ENCODE results near the gene EPHB2.
"Not testable (repeated sequence)": the region's sequence is repeated elsewhere in the genome, so short reads cannot be mapped to it uniquely, and the experiment has no call there.

The EPHB2 gene

GRCh38 chr1:22710701-22711049 lies at the start of gene EPHB2:
EPHB2 (plus strand) TSS chr1:22710839; CDS start chr1:22710983, 144 bp downstream.
- DNase-seq: peak; percentile 68

- no peak for DNase-seq
Measured at GRCh38 chr1:22661880-22662279, 48.8 kb upstream of the EPHB2 start.

- DNase-seq: peak; percentile 7
Measured at GRCh38 chr1:22662318-22662717, 48.3 kb upstream of the EPHB2 start.

DNA sequence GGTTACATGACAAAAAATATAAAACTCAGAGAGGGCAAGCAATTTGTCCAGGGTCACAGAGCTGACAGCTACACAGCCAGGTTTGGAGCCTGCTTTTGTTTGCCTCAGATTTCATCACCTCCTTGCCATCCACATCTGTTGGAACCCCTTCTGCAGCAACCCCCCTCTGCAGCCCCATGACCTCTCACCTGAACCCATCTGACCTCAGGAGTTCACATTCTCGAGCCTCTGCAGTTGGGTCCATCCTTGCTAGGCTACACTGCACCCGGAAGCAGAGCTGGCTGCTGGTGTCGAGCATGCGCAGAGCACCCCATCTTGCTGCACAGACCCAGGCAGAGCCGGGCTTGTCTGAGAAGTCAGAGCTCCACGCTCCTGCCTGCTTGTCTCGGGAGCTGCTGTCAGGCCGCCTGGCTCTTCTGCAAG lies 47.6 kb upstream of the EPHB2 start:
- DNase-seq: no peak

GRCh38 chr1:22665752-22666151 lies 44.9 kb upstream of the EPHB2 start:
- peak; percentile 58 for DNase-seq

- no peak for DNase-seq
Measured at GRCh38 chr1:22666412-22666811, 44.2 kb upstream of the EPHB2 start.

GRCh38 chr1:22668840-22669239 lies 41.8 kb upstream of the EPHB2 start:
- DNase-seq: not testable (repeated sequence)

DNA sequence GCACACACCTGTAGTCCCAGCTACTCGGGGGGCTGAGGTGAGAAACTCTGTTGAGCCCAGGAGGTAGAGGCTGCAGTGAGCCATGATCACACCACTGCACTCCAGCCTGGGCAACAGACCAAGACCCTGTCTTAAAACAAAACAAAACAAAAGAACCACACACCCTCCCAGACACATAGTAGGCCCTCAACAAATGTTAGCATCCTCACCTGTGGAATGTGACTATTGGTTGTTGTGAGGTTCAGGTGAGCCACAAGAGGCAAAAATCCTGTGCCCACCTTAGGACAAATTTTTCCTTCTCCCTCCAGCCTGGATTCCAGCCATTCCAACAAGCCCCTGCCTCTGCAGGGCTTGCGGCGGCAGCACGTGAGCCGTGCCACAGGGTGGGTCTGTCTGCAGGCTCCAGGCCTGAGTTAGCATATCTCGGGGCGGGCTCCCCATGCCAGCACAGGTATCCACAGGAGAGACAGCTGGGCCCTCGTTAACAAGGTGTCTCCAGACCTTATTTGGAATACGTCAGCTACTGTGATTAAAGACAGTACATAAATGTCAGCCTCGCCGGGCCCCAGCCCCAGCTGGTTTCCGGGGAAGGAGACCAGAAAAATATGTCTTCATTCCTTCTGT lies 40.2 kb upstream of the EPHB2 start:
- DNase-seq: peak; percentile 85

- no peak for DNase-seq
Measured at GRCh38 chr1:22671999-22672398, 38.6 kb upstream of the EPHB2 start.

GRCh38 chr1:22673486-22674409 lies 36.9 kb upstream of the EPHB2 start:
- DNase-seq: peak; percentile 70

- no peak for DNase-seq
Measured at GRCh38 chr1:22674410-22674749, 36.3 kb upstream of the EPHB2 start.

DNA sequence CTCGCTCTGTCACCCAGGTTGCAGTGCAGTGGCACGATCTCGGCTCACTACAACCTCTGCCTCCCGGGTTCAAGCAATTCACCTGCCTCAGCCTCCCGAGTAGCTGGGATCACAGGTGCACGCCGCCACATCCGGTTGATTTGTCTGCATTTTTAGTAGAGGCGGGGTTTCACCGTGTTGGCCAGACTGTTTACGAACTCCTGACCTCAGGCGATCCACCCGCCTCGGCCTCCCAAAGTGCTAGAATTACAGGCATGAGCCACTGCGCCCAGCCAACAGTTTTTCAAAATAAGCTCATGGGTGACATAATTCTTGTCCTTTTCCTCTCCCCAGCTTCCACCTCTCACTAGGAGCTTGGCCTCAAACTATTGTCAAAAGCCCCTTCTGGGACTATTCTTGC lies 34.5 kb upstream of the EPHB2 start:
- not testable (repeated sequence) for DNase-seq

- peak; percentile 77 for DNase-seq
Measured at GRCh38 chr1:22676916-22677583, 33.6 kb upstream of the EPHB2 start.

- no peak for DNase-seq
Measured at GRCh38 chr1:22677931-22678896, 32.4 kb upstream of the EPHB2 start.

GRCh38 chr1:22680726-22681125 lies 29.9 kb upstream of the EPHB2 start:
- DNase-seq: peak; percentile 70

DNA sequence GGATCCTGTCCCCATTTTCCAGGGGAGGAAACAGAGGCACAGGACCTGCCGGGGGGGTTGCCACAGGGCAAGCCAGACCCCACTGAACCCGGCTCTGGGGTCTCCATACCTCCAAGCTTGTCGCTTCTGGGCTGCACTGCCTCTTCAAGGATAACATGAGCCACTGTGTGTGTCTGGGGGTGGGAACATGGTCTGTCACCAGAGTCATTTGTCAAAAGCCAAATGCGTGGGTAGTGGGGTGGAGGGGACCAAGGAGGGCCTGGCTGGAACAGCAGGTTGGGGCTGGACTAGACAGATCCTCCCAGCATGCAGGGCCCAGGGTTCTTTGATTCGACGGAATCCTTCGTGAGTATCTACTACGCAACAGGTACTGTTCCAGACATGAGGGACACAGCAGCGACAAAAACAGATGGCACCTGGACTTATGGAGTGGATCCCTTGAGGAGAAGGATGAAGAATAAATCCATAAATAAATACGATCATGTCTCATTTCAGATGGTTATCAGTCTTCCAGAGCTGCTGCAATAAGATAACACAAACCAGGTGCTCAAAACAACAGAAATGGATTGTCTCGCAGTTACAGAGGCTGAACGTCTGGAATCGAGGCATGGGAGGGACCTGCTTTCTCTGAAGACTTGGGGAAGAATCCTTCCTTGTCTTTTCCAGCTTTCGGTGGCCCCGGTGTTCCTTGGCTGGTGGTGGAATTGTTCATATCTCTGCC lies 28.9 kb upstream of the EPHB2 start:
- DNase-seq: no peak

DNA sequence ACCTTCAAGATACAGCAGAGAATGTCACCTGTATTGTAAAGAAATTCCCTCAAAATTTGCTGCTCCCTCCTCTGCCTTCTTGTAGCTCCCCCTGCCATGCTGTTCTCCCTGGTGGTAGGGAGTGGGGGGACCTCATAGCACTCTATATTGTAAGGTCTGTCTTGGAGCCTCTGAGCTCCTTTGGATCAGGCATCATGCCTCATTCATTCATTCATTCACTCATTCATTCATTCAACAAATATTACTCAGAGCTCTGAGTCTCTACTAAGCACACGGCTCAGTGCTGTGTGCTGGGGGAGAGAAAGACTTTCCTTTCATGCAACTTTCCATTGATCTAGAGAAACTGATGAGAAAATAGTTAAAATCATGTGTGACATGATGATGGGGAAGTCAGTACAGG lies 27.1 kb upstream of the EPHB2 start:
- no peak for DNase-seq

DNA sequence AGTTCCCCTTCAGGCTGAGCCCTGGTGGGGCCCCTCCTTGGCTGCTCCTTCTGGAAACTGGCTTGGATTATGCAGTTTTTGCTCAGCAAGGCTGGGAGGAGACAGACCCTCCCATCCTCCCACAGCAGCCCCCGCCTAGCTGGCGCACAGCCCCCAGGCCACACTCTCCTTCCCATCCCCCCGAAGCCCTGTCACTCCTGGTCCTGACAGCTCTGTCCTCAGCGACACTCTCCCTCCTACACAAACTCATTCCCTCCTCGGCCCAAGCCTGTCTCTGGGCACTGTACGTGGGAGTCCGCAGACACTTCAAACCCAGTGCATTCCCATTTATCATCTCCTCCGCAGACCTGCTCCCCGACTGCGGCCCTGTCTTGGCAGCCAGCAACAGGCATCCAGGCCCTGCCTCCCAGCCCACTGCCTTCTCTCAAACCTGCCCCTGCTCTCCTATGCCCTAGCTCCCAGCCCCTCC lies 25.0 kb upstream of the EPHB2 start:
- no peak for DNase-seq

DNA sequence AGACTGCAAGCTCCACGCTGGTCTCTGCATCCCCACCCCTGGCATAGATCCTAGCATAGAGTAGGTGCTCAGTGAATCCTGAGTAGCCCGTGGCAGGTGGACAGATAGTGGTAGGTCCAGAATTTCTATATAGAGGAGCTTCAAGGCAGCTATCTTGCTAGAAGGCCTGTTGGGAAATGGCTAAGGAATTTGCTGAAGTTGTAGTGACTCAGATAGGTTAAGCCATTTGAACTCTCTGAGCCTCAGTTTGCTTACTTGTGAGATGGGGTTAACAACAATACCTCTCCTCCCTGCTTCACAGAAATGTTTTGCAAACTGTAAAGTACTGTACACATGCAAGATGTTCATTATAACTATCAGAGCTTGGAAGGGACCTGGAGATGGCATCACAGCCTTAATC lies 23.4 kb upstream of the EPHB2 start:
- DNase-seq: no peak

- no peak for DNase-seq
Measured at GRCh38 chr1:22688466-22688865, 22.2 kb upstream of the EPHB2 start.

- DNase-seq: peak; percentile 86
Measured at GRCh38 chr1:22689505-22689904, 21.1 kb upstream of the EPHB2 start.

Measured in NCI-H69 (cell line).